Mesenteric fat pad (tissue), 1 donor: Measurements from ENCODE around the gene GPR21. TPM values are rescaled to one million over a fixed set of nuclear protein-coding genes. Genes with fewer than 3 reads are reported as not detected.

Source experiments
- DNase-seq: peaks from one replicate; pipeline ENCODE4 v3.0.0-alpha.2; 2020; ENCODE audit warnings: low spot score
- long read RNA-seq: library from polyadenylated mRNA; unstranded; transcript quantifications from one replicate; pipeline ENCODE4 v2.0.0, GENCODE V29; 2020
- total RNA-seq: library from RNA; stranded (reverse); fragmentation: NEBNext Ultra II Directional; extraction: Animal tissue kit (Norgen Biotek cat#: 25700); gene quantifications from one replicate; pipeline ENCODE4 v1.2.1, GENCODE V29; 2021
- donor health status: DM: yes; HTN: yes; CAD: no.

The GPR21 gene
- 2.0 TPM for total RNA-seq
- long read RNA-seq: 0 reads

GRCh38 chr9:123033352-123033751 lies at the start of gene GPR21:
Gene GPR21 (plus strand): TSS chr9:123033667. CDS start chr9:123034567, 900 bp downstream.
- DNase-seq: no peak

- DNase-seq: no peak
Measured at GRCh38 chr9:122986010-122986409, 47.5 kb upstream of the GPR21 start.

- DNase-seq: no peak
Measured at GRCh38 chr9:122988141-122988540, 45.3 kb upstream of the GPR21 start.

- DNase-seq: no peak
Measured at GRCh38 chr9:122988920-122989621, 44.4 kb upstream of the GPR21 start.

GRCh38 chr9:122991370-122991830 lies 42.1 kb upstream of the GPR21 start:
- DNase-seq: no peak

- DNase-seq: no peak
Measured at GRCh38 chr9:122996586-122996985, 36.9 kb upstream of the GPR21 start.

- DNase-seq: no peak
Measured at GRCh38 chr9:122998448-122998847, 35.0 kb upstream of the GPR21 start.

- no peak for DNase-seq
Measured at GRCh38 chr9:123000371-123001068, 32.9 kb upstream of the GPR21 start.

GRCh38 chr9:123002754-123003153 lies 30.7 kb upstream of the GPR21 start:
- DNase-seq: no peak

- no peak for DNase-seq
Measured at GRCh38 chr9:123003466-123003865, 30.0 kb upstream of the GPR21 start.

GRCh38 chr9:123005964-123006363 lies 27.5 kb upstream of the GPR21 start:
- no peak for DNase-seq

GRCh38 chr9:123007269-123007668 lies 26.2 kb upstream of the GPR21 start:
- DNase-seq: no peak

- no peak for DNase-seq
Measured at GRCh38 chr9:123008909-123009308, 24.6 kb upstream of the GPR21 start.

GRCh38 chr9:123011380-123011779 lies 22.1 kb upstream of the GPR21 start:
- DNase-seq: no peak

GRCh38 chr9:123011878-123012528 lies 21.5 kb upstream of the GPR21 start:
- no peak for DNase-seq

- DNase-seq: no peak
Measured at GRCh38 chr9:123016631-123017030, 16.8 kb upstream of the GPR21 start.

GRCh38 chr9:123020796-123021195 lies 12.7 kb upstream of the GPR21 start:
- no peak for DNase-seq

GRCh38 chr9:123026425-123026824 lies 7.0 kb upstream of the GPR21 start:
- DNase-seq: no peak

- DNase-seq: no peak
Measured at GRCh38 chr9:123027517-123027916, 6.0 kb upstream of the GPR21 start.

GRCh38 chr9:123028136-123028535 lies 5.3 kb upstream of the GPR21 start:
- DNase-seq: no peak

GRCh38 chr9:123028973-123029372 lies 4.5 kb upstream of the GPR21 start:
- no peak for DNase-seq

GRCh38 chr9:123031963-123032362 lies 1.5 kb upstream of the GPR21 start:
- DNase-seq: no peak
